HepG2 (cell line): ENCODE data around the gene SMURF1.

Experiments used
- HOXA7 ChIP-seq: sonication (generic); formaldehyde crosslinking; IDR thresholded peaks from 2 replicates; pipeline ENCODE4 v1.8.1; 2022; ENCODE audit warnings: mild to moderate bottlenecking, missing genetic modification reagents, moderate library complexity
- POLR2A ChIP-seq, 2 experiments: IDR thresholded peaks; 2 replicates each; pipeline ENCODE4 v1.6.1; 2011; ENCODE audit warnings: low read depth in 2 of 2, low read length in 2 of 2, mild to moderate bottlenecking in 1 of 2, moderate library complexity in 1 of 2; ENCODE audit not compliant: insufficient read depth in 1 of 2
- POLR2AphosphoS5 ChIP-seq: IDR thresholded peaks from 2 replicates; pipeline ENCODE4 v1.6.1; 2012; ENCODE audit warnings: low read depth, low read length
- TAF1 ChIP-seq: sonication (generic); formaldehyde crosslinking; IDR thresholded peaks from 2 replicates; pipeline ENCODE4 v1.4.0; 2020; ENCODE audit warnings: missing genetic modification reagents
- YY1 ChIP-seq: IDR thresholded peaks from 2 replicates; pipeline ENCODE4 v1.6.1; 2011; ENCODE audit warnings: low read length, low read depth, moderate library complexity, mild to moderate bottlenecking; ENCODE audit not compliant: insufficient read depth, insufficient replicate concordance

- TF ChIP-seq HOXA7 (CRISPR knock-in tag) (no peak), YY1 (no peak), TAF1 (no peak), POLR2A (IDR thresholded peaks at IDR 0.05; ENCODE audit: insufficient read depth in 1 of 2, low read depth in 2 of 2, low read length in 2 of 2) (no peak), POLR2AphosphoS5 (no peak)
Observed at GRCh38 chr7:99106411-99106810, 37.5 kb downstream of the SMURF1 start.
